C4-2B (cell line): ENCODE measurements around the gene AFAP1.

Experiments
- ZFX ChIP-seq: fragments of 450-650 bp; IDR thresholded peaks from 2 replicates; pipeline ENCODE4 v1.6.1; 2017
- TF ChIP-seq, protein P1 (sequence below): fragments of 450-650 bp; conservative IDR thresholded peaks from 2 replicates; pipeline ENCODE4 v1.5.1; 2017; ENCODE audit warnings: mild to moderate bottlenecking

- TF ChIP-seq, protein P1, sequence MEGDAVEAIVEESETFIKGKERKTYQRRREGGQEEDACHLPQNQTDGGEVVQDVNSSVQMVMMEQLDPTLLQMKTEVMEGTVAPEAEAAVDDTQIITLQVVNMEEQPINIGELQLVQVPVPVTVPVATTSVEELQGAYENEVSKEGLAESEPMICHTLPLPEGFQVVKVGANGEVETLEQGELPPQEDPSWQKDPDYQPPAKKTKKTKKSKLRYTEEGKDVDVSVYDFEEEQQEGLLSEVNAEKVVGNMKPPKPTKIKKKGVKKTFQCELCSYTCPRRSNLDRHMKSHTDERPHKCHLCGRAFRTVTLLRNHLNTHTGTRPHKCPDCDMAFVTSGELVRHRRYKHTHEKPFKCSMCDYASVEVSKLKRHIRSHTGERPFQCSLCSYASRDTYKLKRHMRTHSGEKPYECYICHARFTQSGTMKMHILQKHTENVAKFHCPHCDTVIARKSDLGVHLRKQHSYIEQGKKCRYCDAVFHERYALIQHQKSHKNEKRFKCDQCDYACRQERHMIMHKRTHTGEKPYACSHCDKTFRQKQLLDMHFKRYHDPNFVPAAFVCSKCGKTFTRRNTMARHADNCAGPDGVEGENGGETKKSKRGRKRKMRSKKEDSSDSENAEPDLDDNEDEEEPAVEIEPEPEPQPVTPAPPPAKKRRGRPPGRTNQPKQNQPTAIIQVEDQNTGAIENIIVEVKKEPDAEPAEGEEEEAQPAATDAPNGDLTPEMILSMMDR, result no peak
- no peak for TF ChIP-seq ZFX
Observed at GRCh38 chr4:7790999-7791398, 148.7 kb downstream of the AFAP1 start.
